Natural killer cell (primary cell): ENCODE measurements around the gene POGZ. TPM values are rescaled to one million over a fixed set of nuclear protein-coding genes. Genes with fewer than 3 reads are reported as not detected.

ENCODE experiments used
- ATAC-seq, 3 donors: fragments of 150-1000 bp in 2 of 3; fragments of 200-7000 bp in 1 of 3; cut with Tn5 transposase; 1 replicate in 1 of 3; 2 replicates in 2 of 3; pipeline ENCODE4 v1.10.0; 2021; ENCODE audit warnings: mild to moderate bottlenecking in 2 of 3, moderate library complexity in 2 of 3
- DNase-seq, 2 donors: peaks; one replicate each; pipeline versions ENCODE4 v3.0.0 to v3.0.0-alpha.2; 2013 to 2021; ENCODE audit warnings: mixed read lengths in 1 of 2
- H3K27ac ChIP-seq: one replicate; pipeline ENCODE4 v1.5.1; 2013; ENCODE audit warnings: mild to moderate bottlenecking, low read length
- H3K27me3 ChIP-seq: one replicate; pipeline ENCODE4 v1.6.1; 2013; ENCODE audit warnings: low read length; ENCODE audit not compliant: control insufficient read depth, insufficient read depth
- H3K36me3 ChIP-seq: one replicate; pipeline ENCODE4 v1.6.1; 2013; ENCODE audit warnings: low read length; ENCODE audit not compliant: control insufficient read depth, insufficient read depth
- H3K4me1 ChIP-seq: one replicate; pipeline ENCODE4 v1.6.1; 2013; ENCODE audit warnings: low read length; ENCODE audit not compliant: control insufficient read depth, insufficient read depth
- H3K4me3 ChIP-seq: one replicate; pipeline ENCODE4 v1.5.1; 2013; ENCODE audit warnings: low read length
- H3K9me3 ChIP-seq: one replicate; pipeline ENCODE4 v1.6.1; 2013; ENCODE audit warnings: low read length; ENCODE audit not compliant: control insufficient read depth, insufficient read depth
- H3K27ac Mint-ChIP-seq, 2 donors: one replicate each; pipeline ENCODE4 v1.8.0; 2022; ENCODE audit warnings: mild to moderate bottlenecking in 2 of 2, mixed read lengths in 2 of 2, moderate library complexity in 1 of 2
- H3K27me3 Mint-ChIP-seq, 2 donors: one replicate each; pipeline ENCODE4 v1.8.0; 2022; ENCODE audit warnings: low read depth in 2 of 2, mixed read lengths in 2 of 2
- H3K36me3 Mint-ChIP-seq: one replicate; pipeline ENCODE4 v1.8.0; 2022; ENCODE audit warnings: mixed read lengths
- H3K4me1 Mint-ChIP-seq, 2 donors: one replicate each; pipeline ENCODE4 v1.8.0; 2022; ENCODE audit warnings: mixed read lengths in 2 of 2
- H3K4me3 Mint-ChIP-seq: one replicate; pipeline ENCODE4 v1.8.0; 2022; ENCODE audit warnings: mild to moderate bottlenecking, moderate library complexity, mixed read lengths
- H3K9me3 Mint-ChIP-seq, 2 donors: one replicate each; pipeline ENCODE4 v1.8.0; 2022; ENCODE audit warnings: mixed read lengths in 2 of 2
- WGBS: methylation state at CpG from one replicate; pipeline ENCODE4 v1.1.7; 2013; ENCODE audit warnings: missing lambda C conversion rate; ENCODE audit not compliant: insufficient coverage; 5-methylcytosine and 5-hydroxymethylcytosine counted together
- intact Hi-C: fragments of 100-400 bp; cut with micrococcal nuclease; formaldehyde crosslinking; loops from one replicate; pipeline ENCODE4 v1.14.2; 2022
- total RNA-seq, 4 donors: library from RNA; stranded (reverse); fragments of 120-200 nt in 1 of 4; gene quantifications; one replicate each; pipeline versions ENCODE4 v1.2.3 to v1.2.4, GENCODE V29; 2013 to 2022
- TF ChIP-seq, protein P1 (sequence below): fragments of 200-600 bp; IDR thresholded peaks from one replicate; pipeline ENCODE4 v1.8.0; 2022; ENCODE audit warnings: antibody characterized with exemption

Gene POGZ
- total RNA-seq, 3 donors from 2014 or later (not counting 1 experiment from before 2014, with no cell fraction given): 106 to 129 (median 121) TPM

GRCh38 chr1:151372058-151372934 lies 87.0 kb downstream of the POGZ start, which contains the start of gene SELENBP1:
TSS of gene SELENBP1 (minus strand) at chr1:151372705. CDS start at chr1:151372641, 64 bp downstream.
- Mint-ChIP-seq H3K4me1 (no peaks in the 10 kb centered on the region), H3K9me3 (no peaks in the 10 kb centered on the region), H3K36me3 (no peaks in the 10 kb centered on the region), H3K4me3 (no peak within 1 kb of the TSS), H3K27ac (no peak within 1 kb of the TSS), H3K27me3 (peaks cover 0 to 2% of the 10 kb centered on the region in 2 donors)
- Histone ChIP-seq H3K9me3 (no peaks in the 10 kb centered on the region), H3K27ac (no peak within 1 kb of the TSS), H3K36me3 (no peaks in the 10 kb centered on the region), H3K4me3 (no peak within 1 kb of the TSS), H3K4me1 (peaks cover 9% of the 10 kb centered on the region), H3K27me3 (no peaks in the 10 kb centered on the region)
- no peak for DNase-seq
- TF ChIP-seq, protein P1, sequence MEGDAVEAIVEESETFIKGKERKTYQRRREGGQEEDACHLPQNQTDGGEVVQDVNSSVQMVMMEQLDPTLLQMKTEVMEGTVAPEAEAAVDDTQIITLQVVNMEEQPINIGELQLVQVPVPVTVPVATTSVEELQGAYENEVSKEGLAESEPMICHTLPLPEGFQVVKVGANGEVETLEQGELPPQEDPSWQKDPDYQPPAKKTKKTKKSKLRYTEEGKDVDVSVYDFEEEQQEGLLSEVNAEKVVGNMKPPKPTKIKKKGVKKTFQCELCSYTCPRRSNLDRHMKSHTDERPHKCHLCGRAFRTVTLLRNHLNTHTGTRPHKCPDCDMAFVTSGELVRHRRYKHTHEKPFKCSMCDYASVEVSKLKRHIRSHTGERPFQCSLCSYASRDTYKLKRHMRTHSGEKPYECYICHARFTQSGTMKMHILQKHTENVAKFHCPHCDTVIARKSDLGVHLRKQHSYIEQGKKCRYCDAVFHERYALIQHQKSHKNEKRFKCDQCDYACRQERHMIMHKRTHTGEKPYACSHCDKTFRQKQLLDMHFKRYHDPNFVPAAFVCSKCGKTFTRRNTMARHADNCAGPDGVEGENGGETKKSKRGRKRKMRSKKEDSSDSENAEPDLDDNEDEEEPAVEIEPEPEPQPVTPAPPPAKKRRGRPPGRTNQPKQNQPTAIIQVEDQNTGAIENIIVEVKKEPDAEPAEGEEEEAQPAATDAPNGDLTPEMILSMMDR: no peak
- no peak for ATAC-seq
- intact Hi-C loops: no loop called here
- WGBS: 95% methylated on average over 11 of the region's 11 CpGs

- Histone ChIP-seq H3K4me3 (no peak overlapping the region), H3K9me3 (no peaks in the 10 kb centered on the region), H3K27me3 (no peaks in the 10 kb centered on the region), H3K27ac (no peak overlapping the region), H3K36me3 (no peaks in the 10 kb centered on the region), H3K4me1 (peaks cover 9% of the 10 kb centered on the region)
- H3K27ac Mint-ChIP-seq: no peak overlapping the region
- peaks cover 0 to 2% of the 10 kb centered on the region in 2 donors for H3K27me3 Mint-ChIP-seq
- no peaks in the 10 kb centered on the region for H3K36me3 Mint-ChIP-seq
- 75% methylated on average over 8 of the region's 9 CpGs for WGBS
- H3K4me3 Mint-ChIP-seq: no peak overlapping the region
- DNase-seq: no peak
- H3K9me3 Mint-ChIP-seq: no peaks in the 10 kb centered on the region
- H3K4me1 Mint-ChIP-seq: no peaks in the 10 kb centered on the region
- TF ChIP-seq, protein P1: no peak
- no peak for ATAC-seq
- intact Hi-C loops: no loop called here
Observed at GRCh38 chr1:151371370-151372057, 87.8 kb downstream of the POGZ start.

DNA sequence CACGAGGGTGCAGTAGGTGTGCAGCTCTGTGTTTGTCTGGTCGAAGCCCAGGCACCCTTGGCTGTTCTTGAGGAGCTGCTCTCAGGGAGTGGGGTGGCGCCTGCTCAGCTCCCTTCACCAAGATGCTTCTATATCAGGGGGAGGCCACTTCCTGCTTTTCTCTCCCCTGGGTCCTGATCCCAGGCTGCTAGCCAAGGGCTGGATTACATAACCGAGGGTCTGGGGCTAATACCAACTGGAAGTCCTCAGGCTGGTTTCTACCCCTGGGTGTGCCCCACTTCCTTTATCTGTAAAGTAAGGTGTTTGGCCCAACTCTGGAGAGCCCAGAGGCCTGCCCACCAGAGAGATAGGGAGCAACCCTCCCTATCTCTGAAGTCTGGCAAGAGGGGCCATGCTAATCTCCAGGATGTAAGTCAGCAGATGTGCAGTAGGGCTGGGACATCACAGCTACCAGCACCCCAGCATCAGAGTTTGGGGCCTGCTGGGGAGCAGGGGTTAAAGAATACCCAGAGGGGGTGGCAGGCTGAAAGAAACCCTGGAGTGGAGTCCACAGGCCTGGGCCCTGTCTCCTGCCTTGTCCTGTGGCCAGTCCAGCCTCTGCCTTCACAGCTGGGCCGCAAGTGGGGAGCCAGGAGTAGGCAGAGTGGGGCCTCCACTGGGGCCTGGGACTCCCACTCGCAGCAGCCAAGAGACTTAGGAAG lies 88.9 kb downstream of the POGZ start:
- Histone ChIP-seq H3K4me1 (peaks cover 9% of the 10 kb centered on the region), H3K9me3 (no peaks in the 10 kb centered on the region), H3K36me3 (no peaks in the 10 kb centered on the region), H3K27ac (no peak overlapping the region), H3K27me3 (no peaks in the 10 kb centered on the region), H3K4me3 (no peak overlapping the region)
- Mint-ChIP-seq H3K27me3 (no peaks in the 10 kb centered on the region), H3K36me3 (no peaks in the 10 kb centered on the region), H3K9me3 (no peaks in the 10 kb centered on the region), H3K27ac (no peak overlapping the region), H3K4me3 (no peak overlapping the region), H3K4me1 (no peaks in the 10 kb centered on the region)
- TF ChIP-seq, protein P1: no peak
- ATAC-seq (no peak), DNase-seq (no peak)
- WGBS: 71% methylated on average over 6 of the region's 6 CpGs
- intact Hi-C loops: no loop called here
